Measurements from ENCODE around the gene ACTBL2. TPM values are rescaled to one million over a fixed set of nuclear protein-coding genes. Genes with fewer than 3 reads are reported as not detected.

Gene ACTBL2
- total RNA-seq, 1 experiment from 2014 or later = not detected

DNA sequence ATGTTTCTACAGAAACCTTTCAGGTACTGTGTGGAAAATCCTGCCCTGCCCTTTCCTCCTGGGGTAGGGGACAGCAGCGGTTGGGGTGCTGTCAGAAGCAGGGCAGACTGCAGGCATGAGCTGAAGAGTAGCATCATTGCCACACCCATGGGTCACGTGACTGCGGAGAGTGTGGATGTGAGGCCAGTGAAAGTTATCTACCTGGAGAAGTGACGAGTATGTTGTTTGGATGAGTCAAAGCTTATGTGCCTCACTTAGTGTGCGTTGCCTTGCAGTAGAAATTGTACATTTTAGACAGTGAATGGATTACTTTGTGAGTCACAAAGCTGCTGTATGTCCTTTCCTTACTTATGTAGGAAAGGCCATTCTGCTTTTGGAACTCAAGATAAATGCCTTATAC, 21.7 kb upstream of the ACTBL2 start:
- Mint-ChIP-seq H3K4me3 (ENCODE audit: unreplicated experiment) (no peak overlapping the region), H3K27ac (ENCODE audit: low read depth, unreplicated experiment) (no peak overlapping the region), H3K27me3 (ENCODE audit: insufficient read depth, unreplicated experiment) (no peaks in the 10 kb centered on the region), H3K4me1 (ENCODE audit: insufficient read depth, unreplicated experiment) (peaks cover 4% of the 10 kb centered on the region), H3K36me3 (ENCODE audit: insufficient read depth, unreplicated experiment) (no peaks in the 10 kb centered on the region), H3K9me3 (ENCODE audit: unreplicated experiment) (no peaks in the 10 kb centered on the region)
- no TSS peak for BruUV-seq (replicated peaks)
- no peak for TF ChIP-seq CTCF (IDR thresholded peaks at IDR 0.05; ENCODE audit: unreplicated experiment)
- POLR2A ChIA-PET = interaction anchor here (0.6 kb wide), 1 partner anchor 337 kb away, joined by 4 read pairs; no protein-coding TSS in a partner anchor
- CTCF ChIA-PET = interaction anchor here (0.6 kb wide), 1 partner anchor 9 kb away, joined by 3 read pairs; no protein-coding TSS in a partner anchor
- peak; percentile 50 for DNase-seq (ENCODE audit: unreplicated experiment)
- intact Hi-C loops (cut with micrococcal nuclease) = no loop called here

DNA sequence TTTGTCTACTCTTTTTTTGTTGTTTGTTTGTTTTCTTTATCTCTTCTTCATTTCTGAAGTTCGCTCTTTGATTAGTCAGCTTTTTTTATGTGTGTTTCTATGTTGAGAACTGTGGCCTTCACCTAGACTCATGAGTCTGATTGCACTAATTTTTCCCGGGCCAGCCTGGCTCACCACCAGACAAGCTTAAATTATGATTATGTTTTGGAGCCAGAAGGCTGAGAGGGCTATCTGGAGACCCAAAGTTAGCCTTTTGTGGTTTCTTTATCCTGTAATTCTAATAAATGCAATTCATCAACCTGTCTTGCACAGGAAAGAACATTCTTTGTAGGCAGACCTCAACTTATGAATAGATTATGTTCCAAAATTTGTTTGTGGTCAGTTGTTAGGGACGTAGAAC, 20.8 kb upstream of the ACTBL2 start:
- no peak for TF ChIP-seq CTCF (IDR thresholded peaks at IDR 0.05; ENCODE audit: unreplicated experiment)
- ChIA-PET POLR2A (no interaction called here), CTCF (interaction anchor here (0.7 kb wide), 1 partner anchor 960 kb away, joined by 4 read pairs; no protein-coding TSS in a partner anchor)
- H3K27ac Mint-ChIP-seq (ENCODE audit: low read depth, unreplicated experiment) = no peak overlapping the region
- no peaks in the 10 kb centered on the region for H3K36me3 Mint-ChIP-seq (ENCODE audit: insufficient read depth, unreplicated experiment)
- H3K9me3 Mint-ChIP-seq (ENCODE audit: unreplicated experiment) = no peaks in the 10 kb centered on the region
- no TSS peak for BruUV-seq (replicated peaks)
- H3K4me1 Mint-ChIP-seq (ENCODE audit: insufficient read depth, unreplicated experiment) = peaks cover 7% of the 10 kb centered on the region
- intact Hi-C loops (cut with micrococcal nuclease) = no loop called here
- DNase-seq (ENCODE audit: unreplicated experiment) = no peak
- H3K27me3 Mint-ChIP-seq (ENCODE audit: insufficient read depth, unreplicated experiment) = no peaks in the 10 kb centered on the region
- H3K4me3 Mint-ChIP-seq (ENCODE audit: unreplicated experiment) = no peak overlapping the region

DNA sequence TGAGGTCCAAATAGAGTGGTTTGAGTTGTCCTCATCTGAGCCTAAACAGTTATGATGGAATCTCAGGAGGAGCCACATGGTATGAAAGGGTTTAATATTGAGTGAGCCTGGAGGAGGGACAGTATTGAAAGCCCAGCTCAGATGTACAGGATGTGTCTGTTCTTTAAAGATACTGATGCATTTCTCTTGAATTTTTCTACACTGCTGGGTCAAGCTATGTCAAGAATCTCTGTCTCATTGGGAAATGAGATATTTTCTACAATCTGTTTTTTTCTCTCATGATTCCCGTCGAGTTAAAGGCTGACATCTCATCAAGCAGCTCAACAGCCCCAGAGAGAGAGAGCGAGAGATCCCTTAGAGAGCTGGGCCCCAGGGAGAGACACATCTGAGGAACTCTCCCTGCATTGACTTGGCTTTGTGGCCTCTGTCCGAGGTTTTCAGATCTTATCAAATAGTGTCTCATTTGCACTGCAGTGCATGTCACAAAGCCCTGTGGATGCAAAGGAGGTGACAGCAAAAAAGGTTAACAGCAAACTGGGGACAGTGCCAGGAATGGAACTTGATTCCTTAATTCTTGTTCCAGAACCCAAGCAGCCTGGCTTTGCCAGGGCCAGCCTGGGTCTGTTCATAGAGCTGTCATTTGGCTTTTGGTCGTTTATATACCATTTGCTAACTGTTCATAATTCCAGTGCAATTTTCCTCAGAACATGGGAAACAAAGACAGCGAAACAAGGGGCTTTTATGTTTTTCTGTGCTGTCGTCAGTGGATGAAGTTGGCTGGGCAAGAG, 19.0 kb upstream of the ACTBL2 start:
- H3K27me3 Mint-ChIP-seq (ENCODE audit: insufficient read depth, unreplicated experiment) = no peaks in the 10 kb centered on the region
- no TSS peak for BruUV-seq (replicated peaks)
- no peaks in the 10 kb centered on the region for H3K36me3 Mint-ChIP-seq (ENCODE audit: insufficient read depth, unreplicated experiment)
- no peak for DNase-seq (ENCODE audit: unreplicated experiment)
- peaks cover 7% of the 10 kb centered on the region for H3K4me1 Mint-ChIP-seq (ENCODE audit: insufficient read depth, unreplicated experiment)
- H3K27ac Mint-ChIP-seq (ENCODE audit: low read depth, unreplicated experiment) = no peak overlapping the region
- no peak overlapping the region for H3K4me3 Mint-ChIP-seq (ENCODE audit: unreplicated experiment)
- ChIA-PET POLR2A (interaction anchor here (0.7 to 1.2 kb wide), 4 partner anchors 68 to 333 kb away, joined by 3 to 5 read pairs (median 3); no protein-coding TSS in a partner anchor), CTCF (interaction anchor here (0.5 to 11.2 kb wide), 15 partner anchors 33 to 990 kb away, joined by 3 to 108 read pairs (median 4); no protein-coding TSS in a partner anchor)
- intact Hi-C loops (cut with micrococcal nuclease) = no loop called here
- no peak for TF ChIP-seq CTCF (IDR thresholded peaks at IDR 0.05; ENCODE audit: unreplicated experiment)
- no peaks in the 10 kb centered on the region for H3K9me3 Mint-ChIP-seq (ENCODE audit: unreplicated experiment)

GRCh38 chr5:57499262-57500050, 16.8 kb upstream of the ACTBL2 start:
- Mint-ChIP-seq H3K27me3 (ENCODE audit: insufficient read depth, unreplicated experiment) (no peaks in the 10 kb centered on the region), H3K4me3 (ENCODE audit: unreplicated experiment) (peak overlapping the region; percentile 53), H3K9me3 (ENCODE audit: unreplicated experiment) (no peaks in the 10 kb centered on the region), H3K27ac (ENCODE audit: low read depth, unreplicated experiment) (no peak overlapping the region), H3K36me3 (ENCODE audit: insufficient read depth, unreplicated experiment) (peaks cover 1% of the 10 kb centered on the region), H3K4me1 (ENCODE audit: insufficient read depth, unreplicated experiment) (peaks cover 21% of the 10 kb centered on the region)
- no TSS peak for BruUV-seq (replicated peaks)
- intact Hi-C loops (cut with micrococcal nuclease) = loop anchor here (1.0 to 10.0 kb wide), 7 partner anchors 151 to 963 kb away; no protein-coding TSS in a partner anchor
- POLR2A ChIA-PET = interaction anchor here (0.6 to 2.0 kb wide), 12 partner anchors 29 to 963 kb away, joined by 3 to 7 read pairs (median 3); no protein-coding TSS in a partner anchor
- CTCF ChIA-PET = interaction anchor here (0.6 to 11.2 kb wide), 64 partner anchors 9 to 1593 kb away, joined by 3 to 108 read pairs (median 4); partner anchors contain the start of gene PLK2
- peak; percentile 63 for TF ChIP-seq CTCF (IDR thresholded peaks at IDR 0.05; ENCODE audit: unreplicated experiment)
- peak; percentile 69 for DNase-seq (ENCODE audit: unreplicated experiment)

Measured in MCF 10A (cell line).